ENCODE results near the gene DHRSX. TPM values are rescaled to one million over a fixed set of nuclear protein-coding genes. Genes with fewer than 3 reads are reported as not detected.

DHRSX gene
- total and polyA plus RNA-seq, 2 donors (not counting 1 experiment from before 2014, with no cell fraction given), result 18.8 to 39.0 TPM

GRCh38 chrX:2533424-2533823, 32.6 kb upstream of the DHRSX start:
- Histone ChIP-seq H3K4me2 (replicated peaks; ENCODE audit: low read depth, low read length, poor library complexity, severe bottlenecking) (no peak overlapping the region), H3K36me3 (replicated peaks in 1 of 2; ENCODE audit: control extremely low read depth in 1 of 2, control insufficient read depth in 1 of 2, extremely low read depth in 1 of 2, insufficient read depth in 2 of 2, low read length in 1 of 2) (no peaks in the 10 kb centered on the region), H3K4me3 (ENCODE audit: control extremely low read depth in 1 of 5, extremely low read depth in 1 of 5, insufficient read depth in 1 of 5, low read depth in 2 of 5, low read length in 4 of 5) (no peak overlapping the region), H3K79me2 (ENCODE audit: control insufficient read depth, insufficient read depth, low read length) (no peaks in the 10 kb centered on the region), H3K27me3 (replicated peaks in 1 of 4; ENCODE audit: control extremely low read depth in 1 of 4, control insufficient read depth in 3 of 4, insufficient read depth in 4 of 4, low read length in 3 of 4) (no peaks in the 10 kb centered on the region), H3K9me3 (ENCODE audit: control extremely low read depth in 1 of 3, control insufficient read depth in 2 of 3, insufficient read depth in 1 of 3, low read length in 2 of 3) (no peaks in the 10 kb centered on the region), H2AFZ (ENCODE audit: insufficient read depth, low read depth, low read length, poor library complexity, severe bottlenecking) (no peak overlapping the region), H3K9ac (ENCODE audit: low read length) (no peak overlapping the region), H3K4me1 (ENCODE audit: control insufficient read depth in 2 of 2, insufficient read depth in 2 of 2, low read length in 2 of 2) (no peaks in the 10 kb centered on the region), H3K27ac (ENCODE audit: low read length in 2 of 2) (no peak overlapping the region), H4K20me1 (ENCODE audit: control insufficient read depth, insufficient read depth, low read length, poor library complexity, severe bottlenecking) (no peaks in the 10 kb centered on the region)
- intact Hi-C loops (cut with micrococcal nuclease), result no loop called here
- no peak for TF ChIP-seq EZH2 (IDR thresholded peaks at IDR 0.05; ENCODE audit: borderline replicate concordance, insufficient read depth, low read depth, low read length, poor library complexity, severe bottlenecking)
- no peak for TF ChIP-seq CTCF (IDR thresholded peaks at IDR 0.05)
- Mint-ChIP-seq H3K9me3 (ENCODE audit: insufficient read depth) (no peaks in the 10 kb centered on the region), H3K27me3 (peaks cover 12% of the 10 kb centered on the region), H3K4me3 (no peak overlapping the region), H3K27ac (no peak overlapping the region), H3K4me1 (no peaks in the 10 kb centered on the region)
- POLR2A ChIA-PET, result no interaction called here
- no peak for ATAC-seq (ENCODE audit: low read depth)
- CTCF ChIA-PET, result no interaction called here
- WGBS (ENCODE audit: insufficient coverage), result 90% methylated on average over 4 of the region's 8 CpGs
- no peak for DNase-seq

- WGBS (ENCODE audit: insufficient coverage), result no CpG with 5 or more reads among the region's 10 CpGs
- Histone ChIP-seq H3K9me3 (ENCODE audit: control extremely low read depth in 1 of 3, control insufficient read depth in 2 of 3, insufficient read depth in 1 of 3, low read length in 2 of 3) (peaks cover 0 to 24% (median 16%) of the 10 kb centered on the region in 3 donors), H3K9ac (ENCODE audit: low read length) (no peak overlapping the region), H2AFZ (ENCODE audit: insufficient read depth, low read depth, low read length, poor library complexity, severe bottlenecking) (no peak overlapping the region), H3K27ac (ENCODE audit: low read length in 2 of 2) (no peak overlapping the region), H3K79me2 (ENCODE audit: control insufficient read depth, insufficient read depth, low read length) (no peaks in the 10 kb centered on the region), H3K4me2 (replicated peaks; ENCODE audit: low read depth, low read length, poor library complexity, severe bottlenecking) (no peak overlapping the region), H3K36me3 (replicated peaks in 1 of 2; ENCODE audit: control extremely low read depth in 1 of 2, control insufficient read depth in 1 of 2, extremely low read depth in 1 of 2, insufficient read depth in 2 of 2, low read length in 1 of 2) (no peaks in the 10 kb centered on the region), H3K27me3 (replicated peaks in 1 of 4; ENCODE audit: control extremely low read depth in 1 of 4, control insufficient read depth in 3 of 4, insufficient read depth in 4 of 4, low read length in 3 of 4) (peaks cover 0 to 10% (median 3%) of the 10 kb centered on the region in 4 experiments), H3K4me1 (ENCODE audit: control insufficient read depth in 2 of 2, insufficient read depth in 2 of 2, low read length in 2 of 2) (peaks cover 14 to 21% of the 10 kb centered on the region in 2 donors), H3K4me3 (ENCODE audit: control extremely low read depth in 1 of 5, extremely low read depth in 1 of 5, insufficient read depth in 1 of 5, low read depth in 2 of 5, low read length in 4 of 5) (no peak overlapping the region), H4K20me1 (ENCODE audit: control insufficient read depth, insufficient read depth, low read length, poor library complexity, severe bottlenecking) (no peaks in the 10 kb centered on the region)
- peaks cover 13% of the 10 kb centered on the region for H3K27me3 Mint-ChIP-seq
- POLR2A ChIA-PET, result no interaction called here
- H3K27ac Mint-ChIP-seq, result peak overlapping the region; percentile 76
- peaks cover 7% of the 10 kb centered on the region for H3K9me3 Mint-ChIP-seq (ENCODE audit: insufficient read depth)
- CTCF ChIA-PET, result no interaction called here
- H3K4me3 Mint-ChIP-seq, result no peak overlapping the region
- intact Hi-C loops (cut with micrococcal nuclease), result loop anchor here (10.0 kb wide), 1 partner anchor 1132 kb away; the partner anchor contains the start of gene SLC25A6
- TF ChIP-seq CTCF (IDR thresholded peaks at IDR 0.05) (no peak), EZH2 (IDR thresholded peaks at IDR 0.05; ENCODE audit: borderline replicate concordance, insufficient read depth, low read depth, low read length, poor library complexity, severe bottlenecking) (no peak)
- H3K4me1 Mint-ChIP-seq, result peaks cover 10% of the 10 kb centered on the region
- DNase-seq, result peak; percentile 63
- ATAC-seq (ENCODE audit: low read depth), result peak; percentile 49
Observed at GRCh38 chrX:2526390-2526789, 25.6 kb upstream of the DHRSX start.
